Transverse colon (tissue), 4 donors: ENCODE measurements around the gene TRIM9. TPM values are rescaled to one million over a fixed set of nuclear protein-coding genes. Genes with fewer than 3 reads are reported as not detected.
A peak's percentile ranks its signal among the peaks of the same experiment; 100 is the strongest.

Experiments used
- DNase-seq: peaks from one replicate; pipeline ENCODE4 v3.0.0-alpha.2; 2019
- H3K27ac ChIP-seq, 4 donors: fragments of 200-600 bp; sonication (generic); 2 replicates each; pipeline ENCODE4 v1.5.1; 2016 to 2018; ENCODE audit warnings: inconsistent platforms in 4 of 4
- H3K27me3 ChIP-seq: fragments of 200-600 bp; sonication (generic); 2 replicates; pipeline ENCODE4 v1.5.1; 2017; ENCODE audit warnings: inconsistent platforms
- H3K36me3 ChIP-seq, 4 donors: fragments of 200-600 bp; sonication (generic); 2 replicates each; pipeline ENCODE4 v1.5.1; 2017 to 2019; ENCODE audit warnings: inconsistent platforms in 4 of 4
- H3K4me1 ChIP-seq, 4 donors: fragments of 200-600 bp; sonication (generic); 2 replicates each; pipeline ENCODE4 v1.5.1; 2017 to 2020; ENCODE audit warnings: inconsistent platforms in 4 of 4
- H3K4me3 ChIP-seq, 4 donors: fragments of 200-600 bp; sonication (generic); 1 replicate in 1 of 4; 2 replicates in 3 of 4; pipeline versions ENCODE4 v1.5.1 to v1.6.1; 2017 to 2019; ENCODE audit warnings: inconsistent platforms in 4 of 4
- H3K9me3 ChIP-seq, 2 donors: fragments of 200-600 bp; sonication (generic); 2 replicates each; pipeline ENCODE4 v1.5.1; 2017 to 2019; ENCODE audit warnings: inconsistent platforms in 2 of 2
- EP300 ChIP-seq: sonication (generic); formaldehyde crosslinking; IDR thresholded peaks from one replicate; pipeline ENCODE4 v1.6.1; 2017; ENCODE audit warnings: antibody characterized with exemption, low read depth
- POLR2A ChIP-seq: fragments of 450-650 bp; IDR thresholded peaks from one replicate; pipeline ENCODE4 v1.6.1; 2016; ENCODE audit warnings: antibody characterized with exemption, mild to moderate bottlenecking, moderate library complexity
- POLR2AphosphoS5 ChIP-seq, 3 donors: sonication (generic); formaldehyde crosslinking; IDR thresholded peaks; one replicate each; pipeline ENCODE4 v1.6.1; 2016; ENCODE audit warnings: antibody characterized with exemption in 3 of 3
- WGBS, 2 donors: methylation state at CpG; one replicate each; pipeline ENCODE4 v1.1.5; 2018; ENCODE audit warnings: low coverage in 1 of 2; 5-methylcytosine and 5-hydroxymethylcytosine counted together
- in situ Hi-C, 4 donors: fragments of 200-750 bp; cut with MboI; loops; one replicate each; pipeline versions ENCODE4 v1.15.0 to v1.15.1; 2017; ENCODE audit warnings: low sequenced_read_pairs in 3 of 4, low pct_ligation_motif_present in 1 of 4, low pct_unique_long_range_greater_than_20kb in 1 of 4
- intact Hi-C: fragments of 100-400 bp; cut with DNase I; formaldehyde crosslinking; loops from one replicate; pipeline ENCODE4 v1.15.1; 2023; ENCODE audit warnings: low total_unique reads
- total RNA-seq, 4 donors: library from RNA; depleted of rRNA; stranded (reverse); fragments of >200 nt; gene quantifications; one replicate each; pipeline ENCODE4 v1.1.0, GENCODE V29; 2016
- TF ChIP-seq, protein P1 (sequence below), 5 experiments: fragments of 200-600 bp in 3 of 5; fragments of 450-650 bp in 2 of 5; sonication (generic) in 3 of 5; IDR thresholded peaks; 1 replicate in 2 of 5; 2 replicates in 3 of 5; pipeline ENCODE4 v1.5.1; 2016 to 2017; ENCODE audit warnings: antibody characterized with exemption in 5 of 5, inconsistent platforms in 3 of 5, mild to moderate bottlenecking in 2 of 5, moderate library complexity in 1 of 5

The TRIM9 gene
- total RNA-seq, 4 donors from 2014 or later: 9.2 to 21.3 (median 16.1) TPM

DNA sequence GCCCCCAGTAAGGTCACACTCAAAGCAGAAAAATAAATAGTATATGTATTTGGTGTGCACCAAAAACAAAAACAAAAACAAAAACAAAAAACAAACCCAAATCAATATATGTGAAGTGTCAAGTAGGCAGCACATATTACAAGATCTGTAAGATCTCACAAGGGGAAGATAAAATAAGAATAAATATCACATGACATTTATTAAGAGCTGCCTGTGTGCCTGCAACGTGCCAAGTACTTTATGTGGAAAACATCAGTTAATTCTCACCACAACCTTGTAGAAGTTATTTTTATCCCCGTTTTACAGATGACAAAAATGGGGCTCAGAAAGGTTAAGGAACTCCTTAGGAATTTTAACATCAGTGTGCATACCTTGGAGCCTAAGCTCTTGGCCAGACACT is 26.6 kb downstream of the TRIM9 start:
- intact Hi-C loops: no loop called here

DNA sequence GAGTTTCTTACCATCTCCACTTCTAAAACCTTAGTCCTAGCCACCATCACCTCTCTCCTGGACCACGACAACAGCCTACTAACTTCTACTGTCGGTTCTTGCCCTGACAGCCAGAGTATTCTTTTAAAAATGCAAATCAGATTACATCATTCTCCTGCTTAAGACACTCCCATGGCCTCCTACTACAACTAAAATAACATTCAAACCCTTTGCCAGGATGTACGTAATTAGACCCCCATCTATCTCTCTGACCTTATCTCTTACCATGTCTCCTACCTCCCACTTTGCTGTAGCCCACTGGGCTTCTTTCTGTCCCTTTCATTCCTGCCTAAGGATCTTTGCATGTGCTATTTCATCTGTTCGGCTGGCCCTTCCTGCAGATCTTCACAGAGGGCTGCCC is 27.6 kb downstream of the TRIM9 start:
- WGBS, 2 donors: 85 to 86% methylated on average over 4 of the region's 4 CpGs
- in situ Hi-C loops: no loop called here
- DNase-seq: no peak

More for the DNA sequence above, 26.6 kb downstream of the TRIM9 start:
- Histone ChIP-seq H3K9me3 (no peaks in the 10 kb centered on the region), H3K36me3 (no peaks in the 10 kb centered on the region), H3K27me3 (no peaks in the 10 kb centered on the region), H3K27ac (peak overlapping the region in 1 of 4 donors; percentile 23), H3K4me3 (no peak overlapping the region), H3K4me1 (no peaks in the 10 kb centered on the region)
- in situ Hi-C loops: no loop called here
- TF ChIP-seq POLR2AphosphoS5 (IDR thresholded peaks at IDR 0.05): peak in 1 of 3 donors; percentile 40
- TF ChIP-seq, protein P1, sequence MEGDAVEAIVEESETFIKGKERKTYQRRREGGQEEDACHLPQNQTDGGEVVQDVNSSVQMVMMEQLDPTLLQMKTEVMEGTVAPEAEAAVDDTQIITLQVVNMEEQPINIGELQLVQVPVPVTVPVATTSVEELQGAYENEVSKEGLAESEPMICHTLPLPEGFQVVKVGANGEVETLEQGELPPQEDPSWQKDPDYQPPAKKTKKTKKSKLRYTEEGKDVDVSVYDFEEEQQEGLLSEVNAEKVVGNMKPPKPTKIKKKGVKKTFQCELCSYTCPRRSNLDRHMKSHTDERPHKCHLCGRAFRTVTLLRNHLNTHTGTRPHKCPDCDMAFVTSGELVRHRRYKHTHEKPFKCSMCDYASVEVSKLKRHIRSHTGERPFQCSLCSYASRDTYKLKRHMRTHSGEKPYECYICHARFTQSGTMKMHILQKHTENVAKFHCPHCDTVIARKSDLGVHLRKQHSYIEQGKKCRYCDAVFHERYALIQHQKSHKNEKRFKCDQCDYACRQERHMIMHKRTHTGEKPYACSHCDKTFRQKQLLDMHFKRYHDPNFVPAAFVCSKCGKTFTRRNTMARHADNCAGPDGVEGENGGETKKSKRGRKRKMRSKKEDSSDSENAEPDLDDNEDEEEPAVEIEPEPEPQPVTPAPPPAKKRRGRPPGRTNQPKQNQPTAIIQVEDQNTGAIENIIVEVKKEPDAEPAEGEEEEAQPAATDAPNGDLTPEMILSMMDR (IDR thresholded peaks at IDR 0.05): no peak
- DNase-seq: no peak
- WGBS, 2 donors: 63 to 69% methylated on average over 2 of the region's 2 CpGs

DNA sequence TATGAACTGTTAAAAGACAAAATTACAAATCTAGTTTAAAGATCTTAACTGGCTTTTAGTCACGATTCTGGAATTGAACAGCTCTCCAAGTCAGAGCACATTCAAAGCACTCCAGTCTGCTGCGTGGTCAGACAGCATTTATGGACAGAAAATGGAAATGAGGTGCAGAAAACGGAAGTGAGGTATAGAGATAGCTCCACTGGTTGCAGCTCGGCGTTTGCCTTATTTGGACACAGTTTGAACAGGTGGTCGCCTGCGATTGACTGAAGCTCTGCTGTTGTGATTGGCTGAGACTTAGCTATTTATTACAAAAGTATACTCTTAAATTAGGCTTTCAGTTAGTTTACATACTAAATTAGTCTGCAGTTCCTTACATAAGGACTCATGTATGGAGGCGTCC is 28.3 kb downstream of the TRIM9 start:
- peak overlapping the region in 2 of 4 donors; percentile 26 to 38 for H3K27ac ChIP-seq
- in situ Hi-C loops: no loop called here

More for the DNA sequence above, 27.6 kb downstream of the TRIM9 start:
- no peaks in the 10 kb centered on the region for H3K27me3 ChIP-seq
- no peaks in the 10 kb centered on the region for H3K36me3 ChIP-seq
- peaks cover 0 to 7% of the 10 kb centered on the region in 2 donors for H3K9me3 ChIP-seq
- peak overlapping the region in 2 of 4 donors; percentile 23 to 38 for H3K27ac ChIP-seq
- TF ChIP-seq EP300: no peak
- no peak for TF ChIP-seq POLR2AphosphoS5 (IDR thresholded peaks at IDR 0.05)
- no peak for TF ChIP-seq POLR2A
- TF ChIP-seq, protein P1 (IDR thresholded peaks at IDR 0.05): no peak
- intact Hi-C loops: no loop called here
- no peak overlapping the region for H3K4me3 ChIP-seq
- no peaks in the 10 kb centered on the region for H3K4me1 ChIP-seq

GRCh38 chr14:51059032-51059431 is 35.9 kb downstream of the TRIM9 start:
- in situ Hi-C loops (no loop called here), intact Hi-C loops (no loop called here)
- H3K4me1 ChIP-seq: no peaks in the 10 kb centered on the region
- no peaks in the 10 kb centered on the region for H3K27me3 ChIP-seq
- H3K27ac ChIP-seq: no peak overlapping the region
- WGBS, 2 donors: 60 to 80% methylated on average over 1 to 2 of the region's 2 CpGs
- no peak for DNase-seq
- H3K4me3 ChIP-seq: no peak overlapping the region
- H3K36me3 ChIP-seq: no peaks in the 10 kb centered on the region
- TF ChIP-seq EP300 (no peak), POLR2AphosphoS5 (IDR thresholded peaks at IDR 0.05) (no peak), POLR2A (no peak)
- TF ChIP-seq, protein P1 (IDR thresholded peaks at IDR 0.05): no peak
- H3K9me3 ChIP-seq: peaks cover 0 to 7% of the 10 kb centered on the region in 2 donors

More for the DNA sequence above, 28.3 kb downstream of the TRIM9 start:
- Histone ChIP-seq H3K27me3 (no peaks in the 10 kb centered on the region), H3K36me3 (no peaks in the 10 kb centered on the region), H3K4me3 (no peak overlapping the region), H3K4me1 (no peaks in the 10 kb centered on the region), H3K9me3 (peaks cover 0 to 7% of the 10 kb centered on the region in 2 donors)
- DNase-seq: no peak
- intact Hi-C loops: no loop called here
- TF ChIP-seq EP300 (no peak), POLR2A (no peak), POLR2AphosphoS5 (IDR thresholded peaks at IDR 0.05) (no peak)
- TF ChIP-seq, protein P1 (IDR thresholded peaks at IDR 0.05): no peak
- WGBS, 2 donors: 86 to 94% methylated on average over 5 to 8 of the region's 8 CpGs
